HepG2 (cell line): Measurements from ENCODE around the gene ACCS. TPM values are rescaled to one million over a fixed set of nuclear protein-coding genes. Genes with fewer than 3 reads are reported as not detected.

Experiments used
- ATAC-seq: fragments of 200-7000 bp; cut with Tn5 transposase; 3 replicates; pipeline ENCODE4 v1.9.1; 2020; ENCODE audit warnings: mild to moderate bottlenecking, moderate library complexity
- BruUV-seq: library from RNA; stranded (reverse); fragments of 400-500 nt; replicated peaks from 2 replicates; lab custom pipeline; 2021; lab: Mats Ljungman, UMichigan
- CTCF ChIA-PET: fragments of 300-600 bp; formaldehyde crosslinking; extraction: SDS; loops from one replicate; lab custom pipeline; 2021; ENCODE audit warnings: low total read pairs, inconsistent platforms, low intra/inter-chr PET ratio; lab: Yijun Ruan, JAX
- POLR2A ChIA-PET: fragments of 350-600 bp; sonication (Branson Sonifier 250); formaldehyde crosslinking; loops from one replicate; lab custom pipeline; 2020; ENCODE audit warnings: antibody characterized with exemption, inconsistent platforms; lab: Yijun Ruan, JAX
- DNase-seq: peaks from one replicate; pipeline ENCODE4 v3.0.0-alpha.2; 2015; ENCODE audit warnings: low spot score
- FAIRE-seq: peaks from 3 replicates; lab custom pipeline; 2011; peaks lifted over from hg19 to GRCh38; lab: Jason Lieb, UNC
- H2AFZ ChIP-seq: one replicate; pipeline ENCODE4 v1.6.1; 2011; ENCODE audit warnings: low read length, inconsistent platforms
- H3K27ac ChIP-seq: fragments of 300-600 bp; 3 replicates; pipeline ENCODE4 v1.8.0; 2011; ENCODE audit warnings: mixed run types, mild to moderate bottlenecking, mixed read lengths, low read length, inconsistent platforms; ENCODE audit not compliant: insufficient read depth; ENCODE audit errors: extremely low read length
- H3K27me3 ChIP-seq, 2 experiments: fragments of 200-600 bp in 1 of 2; 2 replicates in 1 of 2; 3 replicates in 1 of 2; pipeline versions ENCODE4 v1.6.0 to v1.8.0; 2011; ENCODE audit warnings: low read length in 2 of 2, mild to moderate bottlenecking in 2 of 2, moderate library complexity in 2 of 2, inconsistent platforms in 1 of 2; ENCODE audit not compliant: insufficient read depth in 2 of 2, control insufficient read depth in 1 of 2
- H3K36me3 ChIP-seq, 2 experiments: fragments of 200-600 bp in 1 of 2; replicated peaks in 1 of 2; 2 replicates in 1 of 2; 3 replicates in 1 of 2; pipeline versions ENCODE4 v1.5.1 to v1.8.0; 2011; ENCODE audit warnings: low read length in 2 of 2, inconsistent platforms in 1 of 2; ENCODE audit not compliant: insufficient read depth in 2 of 2, control insufficient read depth in 1 of 2
- H3K4me1 ChIP-seq: 2 replicates; pipeline ENCODE4 v1.5.1; 2012; ENCODE audit warnings: low read length, inconsistent platforms; ENCODE audit not compliant: insufficient read depth
- H3K4me2 ChIP-seq: 2 replicates; pipeline ENCODE4 v1.6.0; 2011; ENCODE audit warnings: low read depth, low read length, inconsistent platforms
- H3K4me3 ChIP-seq, 3 experiments: fragments of 200-600 bp in 1 of 3; sonication (generic), shearing (Covaris generic) in 1 of 3; replicated peaks in 1 of 3; 2 replicates each; pipeline ENCODE4 v1.5.1; 2011 to 2016; ENCODE audit warnings: low read length in 3 of 3, inconsistent platforms in 2 of 3, low read depth in 2 of 3, mild to moderate bottlenecking in 2 of 3, control low read depth in 1 of 3, mixed read lengths in 1 of 3; ENCODE audit not compliant: insufficient read depth in 1 of 3
- H3K79me2 ChIP-seq: one replicate; pipeline ENCODE4 v1.6.1; 2011; ENCODE audit warnings: low read length, inconsistent platforms; ENCODE audit not compliant: insufficient read depth
- H3K9ac ChIP-seq: 2 replicates; pipeline ENCODE4 v1.6.0; 2011; ENCODE audit warnings: mild to moderate bottlenecking, low read depth, low read length, inconsistent platforms; ENCODE audit not compliant: insufficient read depth
- H3K9me3 ChIP-seq: 2 replicates; pipeline ENCODE4 v1.5.1; 2012; ENCODE audit warnings: mild to moderate bottlenecking, low read length
- H4K20me1 ChIP-seq: 2 replicates; pipeline ENCODE4 v1.6.0; 2011; ENCODE audit warnings: inconsistent platforms, mild to moderate bottlenecking, low read length, moderate library complexity; ENCODE audit not compliant: insufficient read depth
- ARNT2 ChIP-seq: sonication (generic); formaldehyde crosslinking; IDR thresholded peaks from 2 replicates; pipeline ENCODE4 v1.8.0; 2022; ENCODE audit warnings: mild to moderate bottlenecking, low read depth, missing genetic modification reagents, moderate library complexity
- DNMT3B ChIP-seq: conservative IDR thresholded peaks from 2 replicates; pipeline ENCODE4 v1.6.1; 2016; ENCODE audit warnings: missing biosample characterization, control low read depth
- PCBP1 ChIP-seq: fragments of 200-400 bp; formaldehyde crosslinking; IDR thresholded peaks from 2 replicates; pipeline ENCODE4 v1.6.1; 2017; ENCODE audit warnings: mild to moderate bottlenecking, low read depth, low read length, borderline replicate concordance
- SAP130 ChIP-seq: IDR thresholded peaks from 2 replicates; pipeline ENCODE4 v1.6.1; 2016; ENCODE audit warnings: low read depth
- SMAD1 ChIP-seq: sonication (generic); formaldehyde crosslinking; IDR thresholded peaks from 2 replicates; pipeline ENCODE4 v1.4.0; 2020; ENCODE audit warnings: missing genetic modification reagents, low read depth, mild to moderate bottlenecking, borderline replicate concordance
- SMAD3 ChIP-seq: sonication (generic); formaldehyde crosslinking; IDR thresholded peaks from 2 replicates; pipeline ENCODE4 v1.4.0; 2020; ENCODE audit warnings: missing genetic modification reagents
- WIZ ChIP-seq: sonication (generic); formaldehyde crosslinking; IDR thresholded peaks from 2 replicates; pipeline ENCODE4 v1.5.1; 2020; ENCODE audit warnings: mild to moderate bottlenecking, missing genetic modification reagents
- ZNF205 ChIP-seq: IDR thresholded peaks from 2 replicates; pipeline ENCODE4 v1.6.1; 2018; ENCODE audit warnings: missing biosample characterization, missing genetic modification reagents
- ZNF333 ChIP-seq: sonication (generic); formaldehyde crosslinking; IDR thresholded peaks from 2 replicates; pipeline ENCODE4 v1.4.0; 2020; ENCODE audit warnings: mild to moderate bottlenecking, missing genetic modification reagents, borderline replicate concordance
- ZNF724P ChIP-seq: sonication (generic); formaldehyde crosslinking; IDR thresholded peaks from 2 replicates; pipeline ENCODE4 v1.8.0; 2022; ENCODE audit warnings: missing genetic modification reagents, borderline replicate concordance
- ZNF790 ChIP-seq: sonication (generic); formaldehyde crosslinking; IDR thresholded peaks from 2 replicates; pipeline ENCODE4 v1.8.0; 2022; ENCODE audit warnings: missing genetic modification reagents, mild to moderate bottlenecking, borderline replicate concordance
- WGBS: methylation state at CpG from one replicate; pipeline ENCODE4 v1.1.6; 2017; ENCODE audit warnings: low lambda C conversion rate; 5-methylcytosine and 5-hydroxymethylcytosine counted together
- in situ Hi-C: cut with HindIII; loops from 2 replicates; pipeline ENCODE4 v1.10.0; 2017; ENCODE audit warnings: low pct_unique_long_range_greater_than_20kb; ENCODE audit not compliant: extremely low pct_ligation_motif_present
- intact Hi-C: fragments of 100-400 bp; cut with micrococcal nuclease; formaldehyde crosslinking; loops from one replicate; pipeline ENCODE4 v1.10.0; 2022; ENCODE audit not compliant: unreplicated experiment
- polyA plus RNA-seq, 8 experiments: library from polyadenylated mRNA; depleted of rRNA in 3 of 8; stranded (reverse) in 7 of 8; unstranded in 1 of 8; fragments of >200 nt; fragmentation: Illumina TruSeq in 4 of 8; extraction: Trizol in 4 of 8; gene quantifications; 2 replicates each; pipeline versions ENCODE4 v1.2.1 to v1.2.3, GENCODE V29; 2011 to 2016; ENCODE audit warnings: low read depth in 4 of 8, missing spikeins in 1 of 8, mixed read lengths in 1 of 8; ENCODE audit not compliant: insufficient read depth in 1 of 8
- total RNA-seq, 5 experiments: library from RNA; depleted of rRNA; stranded (reverse); fragments of >200 nt; fragmentation: Illumina TruSeq; extraction: Trizol; gene quantifications; 2 replicates each; pipeline ENCODE4 v1.2.3, GENCODE V29; 2016; ENCODE audit warnings: low read depth in 1 of 5
- TF ChIP-seq, protein P1 (sequence below): sonication (generic); formaldehyde crosslinking; IDR thresholded peaks from 2 replicates; pipeline ENCODE4 v1.8.1; 2023; ENCODE audit warnings: mild to moderate bottlenecking, missing genetic modification reagents, borderline replicate concordance
- TF ChIP-seq, protein P2 (sequence below): IDR thresholded peaks from 2 replicates; pipeline ENCODE4 v1.6.1; 2016; ENCODE audit warnings: mild to moderate bottlenecking
- TF ChIP-seq, protein P3 (sequence below): sonication (generic); formaldehyde crosslinking; IDR thresholded peaks from 2 replicates; pipeline ENCODE4 v1.4.0; 2020; ENCODE audit warnings: missing genetic modification reagents, borderline replicate concordance

Gene ACCS
- total and polyA plus RNA-seq, 2 of the 13 experiments (the other 11 are each of a cell fraction or from before 2014, with no cell fraction given), result 0.55 to 0.59 TPM

DNA sequence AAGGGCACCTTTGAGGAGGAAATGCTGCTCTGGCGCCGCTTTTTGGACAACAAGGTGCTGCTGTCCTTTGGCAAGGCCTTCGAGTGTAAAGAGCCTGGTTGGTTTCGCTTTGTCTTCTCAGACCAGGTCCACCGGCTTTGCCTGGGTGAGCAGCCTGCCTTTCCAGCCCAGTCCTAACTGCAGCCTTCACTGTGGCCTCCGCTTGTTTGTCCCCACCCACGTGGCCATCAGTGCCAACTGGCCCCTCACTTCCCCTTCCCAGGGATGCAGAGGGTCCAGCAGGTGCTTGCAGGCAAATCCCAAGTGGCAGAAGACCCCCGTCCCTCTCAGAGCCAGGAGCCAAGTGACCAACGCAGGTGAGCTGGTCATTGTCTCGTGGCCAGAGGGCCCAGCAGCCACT is 17.4 kb downstream of the ACCS start:
- H3K79me2 ChIP-seq, result no peaks in the 10 kb centered on the region
- 50% methylated on average over 5 of the region's 10 CpGs for WGBS
- H3K27me3 ChIP-seq, result peaks cover 1 to 10% of the 10 kb centered on the region in 2 experiments; a peak in 3 of 5 replicates
- H3K9me3 ChIP-seq, result no peaks in the 10 kb centered on the region
- no TSS peak for BruUV-seq
- no peak for TF ChIP-seq ARNT2
- no peak for TF ChIP-seq SMAD3
- 0 out of 2 replicates have a peak, but pooled peaks have one; percentile 41 for TF ChIP-seq ZNF333
- H3K36me3 ChIP-seq, result no peaks in the 10 kb centered on the region
- ATAC-seq, result peak; percentile 72
- peaks cover 13% of the 10 kb centered on the region for H3K4me1 ChIP-seq
- H3K9ac ChIP-seq, result no peak overlapping the region
- intact Hi-C loops (no loop called here), in situ Hi-C loops (no loop called here)
- no peak overlapping the region for H3K27ac ChIP-seq
- H3K4me2 ChIP-seq, result peak overlapping the region; percentile 26; the same call in 1 of the 2 replicates
- ChIA-PET POLR2A (no interaction called here), CTCF (no interaction called here)
- no peak overlapping the region; a peak in 1 of 6 replicates for H3K4me3 ChIP-seq
- no peak for FAIRE-seq
- DNase-seq, result no peak
- no peaks in the 10 kb centered on the region for H4K20me1 ChIP-seq
- H2AFZ ChIP-seq, result no peak overlapping the region

DNA sequence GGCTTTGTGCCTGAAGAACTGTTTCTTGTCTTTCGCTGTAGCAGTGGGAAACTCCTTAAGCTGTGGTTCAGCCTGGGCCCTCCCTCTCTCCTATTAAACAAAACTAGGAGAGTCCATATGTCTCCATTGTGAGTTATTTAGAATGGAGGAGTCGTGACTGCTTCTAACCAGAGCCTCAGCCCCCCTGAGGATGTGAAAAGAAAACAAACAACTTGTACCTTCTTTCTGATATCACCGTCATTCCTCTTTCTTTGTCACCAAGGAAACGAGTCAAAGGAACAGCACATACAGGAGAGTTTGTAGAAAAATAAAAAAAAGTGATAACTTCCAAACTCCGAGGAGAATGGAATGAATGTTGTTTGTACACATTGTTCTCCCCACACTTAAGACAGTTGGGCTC is 17.8 kb downstream of the ACCS start:
- FAIRE-seq (no peak), ATAC-seq (no peak), DNase-seq (no peak)
- ChIA-PET CTCF (no interaction called here), POLR2A (no interaction called here)
- no peaks in the 10 kb centered on the region for H3K9me3 ChIP-seq
- no peaks in the 10 kb centered on the region for H4K20me1 ChIP-seq
- no peak overlapping the region for H3K9ac ChIP-seq
- H2AFZ ChIP-seq, result no peak overlapping the region
- intact Hi-C loops (no loop called here), in situ Hi-C loops (no loop called here)
- H3K27ac ChIP-seq, result no peak overlapping the region
- H3K27me3 ChIP-seq, result peaks cover 0 to 5% of the 10 kb centered on the region in 2 experiments; a peak in 2 of 5 replicates
- no peak overlapping the region for H3K4me2 ChIP-seq
- BruUV-seq, result no TSS peak
- H3K79me2 ChIP-seq, result no peaks in the 10 kb centered on the region
- peaks cover 13% of the 10 kb centered on the region for H3K4me1 ChIP-seq
- H3K4me3 ChIP-seq, result no peak overlapping the region
- WGBS, result 49% methylated on average over 5 of the region's 5 CpGs
- no peaks in the 10 kb centered on the region for H3K36me3 ChIP-seq
- TF ChIP-seq WIZ (CRISPR knock-in tag), result no peak
- no peak for TF ChIP-seq SAP130
- TF ChIP-seq ZNF724P (CRISPR knock-in tag), result no peak
- TF ChIP-seq SMAD1, result no peak
- no peak for TF ChIP-seq PCBP1
- TF ChIP-seq, protein P1, sequence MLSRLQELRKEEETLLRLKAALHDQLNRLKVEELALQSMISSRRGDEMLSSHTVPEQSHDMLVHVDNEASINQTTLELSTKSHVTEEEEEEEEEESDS (CRISPR knock-in tag), result no peak
- TF ChIP-seq, protein P2, sequence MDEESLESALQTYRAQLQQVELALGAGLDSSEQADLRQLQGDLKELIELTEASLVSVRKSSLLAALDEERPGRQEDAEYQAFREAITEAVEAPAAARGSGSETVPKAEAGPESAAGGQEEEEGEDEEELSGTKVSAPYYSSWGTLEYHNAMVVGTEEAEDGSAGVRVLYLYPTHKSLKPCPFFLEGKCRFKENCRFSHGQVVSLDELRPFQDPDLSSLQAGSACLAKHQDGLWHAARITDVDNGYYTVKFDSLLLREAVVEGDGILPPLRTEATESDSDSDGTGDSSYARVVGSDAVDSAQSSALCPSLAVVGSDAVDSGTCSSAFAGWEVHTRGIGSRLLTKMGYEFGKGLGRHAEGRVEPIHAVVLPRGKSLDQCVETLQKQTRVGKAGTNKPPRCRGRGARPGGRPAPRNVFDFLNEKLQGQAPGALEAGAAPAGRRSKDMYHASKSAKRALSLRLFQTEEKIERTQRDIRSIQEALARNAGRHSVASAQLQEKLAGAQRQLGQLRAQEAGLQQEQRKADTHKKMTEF (CRISPR knock-in tag), result no peak
- TF ChIP-seq ZNF205 (CRISPR knock-in tag), result no peak
- TF ChIP-seq, protein P3, sequence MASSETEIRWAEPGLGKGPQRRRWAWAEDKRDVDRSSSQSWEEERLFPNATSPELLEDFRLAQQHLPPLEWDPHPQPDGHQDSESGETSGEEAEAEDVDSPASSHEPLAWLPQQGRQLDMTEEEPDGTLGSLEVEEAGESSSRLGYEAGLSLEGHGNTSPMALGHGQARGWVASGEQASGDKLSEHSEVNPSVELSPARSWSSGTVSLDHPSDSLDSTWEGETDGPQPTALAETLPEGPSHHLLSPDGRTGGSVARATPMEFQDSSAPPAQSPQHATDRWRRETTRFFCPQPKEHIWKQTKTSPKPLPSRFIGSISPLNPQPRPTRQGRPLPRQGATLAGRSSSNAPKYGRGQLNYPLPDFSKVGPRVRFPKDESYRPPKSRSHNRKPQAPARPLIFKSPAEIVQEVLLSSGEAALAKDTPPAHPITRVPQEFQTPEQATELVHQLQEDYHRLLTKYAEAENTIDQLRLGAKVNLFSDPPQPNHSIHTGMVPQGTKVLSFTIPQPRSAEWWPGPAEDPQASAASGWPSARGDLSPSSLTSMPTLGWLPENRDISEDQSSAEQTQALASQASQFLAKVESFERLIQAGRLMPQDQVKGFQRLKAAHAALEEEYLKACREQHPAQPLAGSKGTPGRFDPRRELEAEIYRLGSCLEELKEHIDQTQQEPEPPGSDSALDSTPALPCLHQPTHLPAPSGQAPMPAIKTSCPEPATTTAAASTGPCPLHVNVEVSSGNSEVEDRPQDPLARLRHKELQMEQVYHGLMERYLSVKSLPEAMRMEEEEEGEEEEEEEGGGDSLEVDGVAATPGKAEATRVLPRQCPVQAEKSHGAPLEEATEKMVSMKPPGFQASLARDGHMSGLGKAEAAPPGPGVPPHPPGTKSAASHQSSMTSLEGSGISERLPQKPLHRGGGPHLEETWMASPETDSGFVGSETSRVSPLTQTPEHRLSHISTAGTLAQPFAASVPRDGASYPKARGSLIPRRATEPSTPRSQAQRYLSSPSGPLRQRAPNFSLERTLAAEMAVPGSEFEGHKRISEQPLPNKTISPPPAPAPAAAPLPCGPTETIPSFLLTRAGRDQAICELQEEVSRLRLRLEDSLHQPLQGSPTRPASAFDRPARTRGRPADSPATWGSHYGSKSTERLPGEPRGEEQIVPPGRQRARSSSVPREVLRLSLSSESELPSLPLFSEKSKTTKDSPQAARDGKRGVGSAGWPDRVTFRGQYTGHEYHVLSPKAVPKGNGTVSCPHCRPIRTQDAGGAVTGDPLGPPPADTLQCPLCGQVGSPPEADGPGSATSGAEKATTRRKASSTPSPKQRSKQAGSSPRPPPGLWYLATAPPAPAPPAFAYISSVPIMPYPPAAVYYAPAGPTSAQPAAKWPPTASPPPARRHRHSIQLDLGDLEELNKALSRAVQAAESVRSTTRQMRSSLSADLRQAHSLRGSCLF (CRISPR knock-in tag), result no peak
- TF ChIP-seq ZNF790 (CRISPR knock-in tag), result no peak
- TF ChIP-seq DNMT3B (CRISPR knock-in tag), result no peak
